Measurements from ENCODE around the gene FNDC8. TPM values are rescaled to one million over a fixed set of nuclear protein-coding genes. Genes with fewer than 3 reads are reported as not detected.
A peak's percentile ranks its signal among the peaks of the same experiment; 100 is the strongest.

FNDC8 gene
- polyA plus RNA-seq, 1 of the 3 experiments (the other 2 are of a cell fraction), result not detected

DNA sequence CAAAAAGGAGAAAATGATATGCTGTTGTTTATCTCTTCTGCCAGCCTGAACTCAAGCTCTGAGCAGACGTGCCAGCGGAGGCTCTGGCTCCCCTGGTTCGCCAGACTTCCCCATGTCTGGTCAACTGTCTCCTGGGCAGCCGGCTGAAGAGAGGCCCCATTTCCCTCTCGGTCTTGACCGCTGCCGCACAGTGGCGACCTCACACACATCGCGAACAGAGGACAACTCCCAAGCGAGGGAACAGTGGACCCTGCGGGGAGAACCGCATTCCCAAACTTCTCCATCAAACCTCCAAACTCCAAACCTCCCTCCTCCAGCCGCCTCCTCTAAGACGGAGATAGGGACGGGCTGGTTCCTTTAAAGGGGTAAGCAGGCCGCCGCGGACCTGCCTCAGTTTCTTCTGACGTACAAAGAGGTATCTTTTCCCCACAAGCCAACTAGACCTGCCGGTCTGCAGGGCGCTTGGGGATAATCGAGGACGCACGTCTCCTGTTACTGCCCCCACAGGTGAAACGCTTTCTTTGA is 33.0 kb upstream of the FNDC8 start:
- ChIA-PET POLR2A (no interaction called here), CTCF (interaction anchor here (0.7 to 1.9 kb wide), 5 partner anchors 14 to 644 kb away, joined by 3 to 4 read pairs (median 3); no protein-coding TSS in a partner anchor)
- Histone ChIP-seq H3K36me3 (replicated peaks in 1 of 2; ENCODE audit: control insufficient read depth in 1 of 2, insufficient read depth in 2 of 2, low read length in 1 of 2) (no peaks in the 10 kb centered on the region), H3K27me3 (ENCODE audit: insufficient read depth) (no peaks in the 10 kb centered on the region), H3K4me3 (ENCODE audit: low read depth in 2 of 2, low read length in 1 of 2) (peak overlapping the region; percentile 83 to 92), H3K9me2 (no peaks in the 10 kb centered on the region), H3K4me2 (peak overlapping the region; percentile 95), H3K27ac (ENCODE audit: low read depth in 2 of 2, low read length in 1 of 2) (peak overlapping the region; percentile 71 to 81), H4K20me1 (ENCODE audit: insufficient read depth) (no peaks in the 10 kb centered on the region), H3K9ac (peak overlapping the region; percentile 86), H3K79me2 (ENCODE audit: insufficient read depth) (peaks cover 50% of the 10 kb centered on the region), H2AFZ (ENCODE audit: low read depth) (peak overlapping the region; percentile 75), H3F3A (replicated peaks; ENCODE audit: insufficient read depth) (peaks cover 12% of the 10 kb centered on the region), H3K4me1 (ENCODE audit: control insufficient read depth in 1 of 2, insufficient read depth in 2 of 2, low read depth in 1 of 2, low read length in 1 of 2) (peaks cover 12 to 23% of the 10 kb centered on the region in 2 experiments), H3K9me3 (no peaks in the 10 kb centered on the region)
- TF ChIP-seq NRF1 (IDR thresholded peaks at IDR 0.05; ENCODE audit: low read depth, low read length), result no peak
- TF ChIP-seq, protein P1, sequence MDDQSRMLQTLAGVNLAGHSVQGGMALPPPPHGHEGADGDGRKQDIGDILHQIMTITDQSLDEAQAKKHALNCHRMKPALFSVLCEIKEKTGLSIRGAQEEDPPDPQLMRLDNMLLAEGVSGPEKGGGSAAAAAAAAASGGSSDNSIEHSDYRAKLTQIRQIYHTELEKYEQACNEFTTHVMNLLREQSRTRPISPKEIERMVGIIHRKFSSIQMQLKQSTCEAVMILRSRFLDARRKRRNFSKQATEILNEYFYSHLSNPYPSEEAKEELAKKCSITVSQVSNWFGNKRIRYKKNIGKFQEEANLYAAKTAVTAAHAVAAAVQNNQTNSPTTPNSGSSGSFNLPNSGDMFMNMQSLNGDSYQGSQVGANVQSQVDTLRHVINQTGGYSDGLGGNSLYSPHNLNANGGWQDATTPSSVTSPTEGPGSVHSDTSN (IDR thresholded peaks at IDR 0.05), result no peak
- TF ChIP-seq IRF3 (IDR thresholded peaks at IDR 0.05; ENCODE audit: low read depth, low read length), result no peak
- no peak for TF ChIP-seq FOXM1 (IDR thresholded peaks at IDR 0.05; ENCODE audit: low read depth)
- no peak for TF ChIP-seq TAF1 (IDR thresholded peaks at IDR 0.05; ENCODE audit: borderline replicate concordance, low read depth, low read length)
- TF ChIP-seq USF2 (IDR thresholded peaks at IDR 0.05; ENCODE audit: borderline replicate concordance, low read depth, low read length), result no peak
- TF ChIP-seq REST (IDR thresholded peaks at IDR 0.05; ENCODE audit: low read depth, low read length), result no peak
- no peak for TF ChIP-seq RFX5 (IDR thresholded peaks at IDR 0.05; ENCODE audit: low read length)
- TF ChIP-seq MXI1 (IDR thresholded peaks at IDR 0.05; ENCODE audit: low read depth, low read length), result peak; percentile 14; the same call in 1 of the 2 replicates
- no peak for TF ChIP-seq TEAD4 (IDR thresholded peaks at IDR 0.05; ENCODE audit: borderline replicate concordance, insufficient read depth)
- TF ChIP-seq, protein P2, sequence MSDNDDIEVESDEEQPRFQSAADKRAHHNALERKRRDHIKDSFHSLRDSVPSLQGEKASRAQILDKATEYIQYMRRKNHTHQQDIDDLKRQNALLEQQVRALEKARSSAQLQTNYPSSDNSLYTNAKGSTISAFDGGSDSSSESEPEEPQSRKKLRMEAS (IDR thresholded peaks at IDR 0.05; ENCODE audit: low read depth), result 0 out of 2 replicates have a peak, but pooled peaks have one; percentile 7
- no peak for TF ChIP-seq NFIC (IDR thresholded peaks at IDR 0.05; ENCODE audit: borderline replicate concordance)
- TF ChIP-seq RCOR1 (IDR thresholded peaks at IDR 0.05; ENCODE audit: low read length), result 0 out of 2 replicates have a peak, but pooled peaks have one; percentile 14
- peak; percentile 17; the same call in 1 of the 2 replicates for TF ChIP-seq RAD21 (IDR thresholded peaks at IDR 0.05; ENCODE audit: low read length)
- TF ChIP-seq SMC3 (IDR thresholded peaks at IDR 0.05; ENCODE audit: low read depth, low read length), result no peak
- no peak for TF ChIP-seq FOSL2 (IDR thresholded peaks at IDR 0.05; ENCODE audit: borderline replicate concordance, low read depth)
- TF ChIP-seq MEF2A (IDR thresholded peaks at IDR 0.05; ENCODE audit: borderline replicate concordance, low read depth), result no peak
- no peak for TF ChIP-seq EZH2phosphoT487 (IDR thresholded peaks at IDR 0.05; ENCODE audit: borderline replicate concordance, low read depth)
- no peak for TF ChIP-seq SIN3A (IDR thresholded peaks at IDR 0.05; ENCODE audit: borderline replicate concordance, low read depth, low read length)
- TF ChIP-seq YY1 (IDR thresholded peaks at IDR 0.05; ENCODE audit: low read depth), result peak; percentile 42; the same call in 1 of the 2 replicates
- WGBS (ENCODE audit: low lambda C conversion rate), result 0% methylated on average over 24 of the region's 26 CpGs
- DNase-seq, result peak; percentile 69
